Psoas muscle (tissue), 8 donors: ENCODE measurements around the gene LHX3. TPM values are rescaled to one million over a fixed set of nuclear protein-coding genes. Genes with fewer than 3 reads are reported as not detected.

ENCODE experiments used
- ATAC-seq, 4 donors: fragments of 200-7000 bp; cut with Tn5 transposase; one replicate each; pipeline ENCODE4 v1.9.1; 2020; ENCODE audit warnings: moderate library complexity in 3 of 4, mild to moderate bottlenecking in 2 of 4
- DNase-seq, 2 donors: peaks; one replicate each; pipeline ENCODE4 v3.0.0-alpha.2; 2020
- H3K27ac ChIP-seq: fragments of 200-600 bp; one replicate; pipeline ENCODE4 v1.8.0; 2022
- H3K27me3 ChIP-seq, 3 donors: fragments of 200-600 bp in 1 of 3; one replicate each; pipeline versions ENCODE4 v1.6.1 to v1.8.0; 2013 to 2022; ENCODE audit warnings: low read length in 2 of 3, mild to moderate bottlenecking in 2 of 3, moderate library complexity in 1 of 3; ENCODE audit not compliant: insufficient read depth in 3 of 3
- H3K36me3 ChIP-seq, 2 donors: fragments of 200-600 bp in 1 of 2; one replicate each; pipeline versions ENCODE4 v1.6.1 to v1.8.0; 2013 to 2022; ENCODE audit warnings: low read depth in 1 of 2, mild to moderate bottlenecking in 1 of 2, moderate library complexity in 1 of 2; ENCODE audit not compliant: insufficient read depth in 1 of 2
- H3K4me1 ChIP-seq: fragments of 200-600 bp; one replicate; pipeline ENCODE4 v1.8.0; 2022
- H3K4me3 ChIP-seq: fragments of 200-600 bp; one replicate; pipeline ENCODE4 v1.8.0; 2022; ENCODE audit warnings: mild to moderate bottlenecking
- H3K9me3 ChIP-seq: fragments of 200-600 bp; one replicate; pipeline ENCODE4 v1.8.0; 2022
- CTCF ChIP-seq: fragments of 200-600 bp; IDR thresholded peaks from one replicate; pipeline ENCODE4 v1.8.0; 2022; ENCODE audit warnings: antibody characterized with exemption
- WGBS, 3 donors: extraction: QIAGEN DNeasy Blood & Tissue Kit; methylation state at CpG; one replicate each; pipeline versions ENCODE4 v1.1.6 to v1.1.7; 2013; 5-methylcytosine and 5-hydroxymethylcytosine counted together
- intact Hi-C, 2 donors: fragments of 100-400 bp; cut with DNase I; formaldehyde crosslinking; loops; one replicate each; pipeline versions ENCODE4 v1.11.0 to v1.14.2; 2022
- polyA plus RNA-seq, 3 donors: library from polyadenylated mRNA; stranded (reverse); fragments of 200-250 nt; gene quantifications; one replicate each; pipeline ENCODE4 v1.2.3, GENCODE V29; 2013
- total RNA-seq, 4 donors: library from RNA; stranded (reverse); fragmentation: NEBNext Ultra II Directional in 2 of 4; extraction: Animal tissue kit (Norgen Biotek cat#: 25700) in 2 of 4; gene quantifications; one replicate each; pipeline versions ENCODE4 v1.2.1 to v1.2.4, GENCODE V29; 2021 to 2023
- donor health status: healthy with polysubstance abuse.
- donor health status: DM: no; HTN: no; CAD: no; lungs with moderate emphysema.
- donor health status: Bipolar disorder and iron deficiency.
- donor health status: healthy.
- donor health status: DM: yes; HTN: yes; CAD: no.
- donor health status: DM: no; HTN: no; CAD: no.
- donor health status: DM: no; HTN: no; CAD: no.
- donor health status: DM: yes; HTN: yes; CAD: no.

The LHX3 gene
- total and polyA plus RNA-seq, 7 donors, result not detected

- Histone ChIP-seq H3K27me3 (no peaks in the 10 kb centered on the region), H3K9me3 (no peaks in the 10 kb centered on the region), H3K4me1 (peaks cover 8% of the 10 kb centered on the region), H3K27ac (no peak overlapping the region), H3K4me3 (no peak overlapping the region), H3K36me3 (peaks cover 0 to 9% of the 10 kb centered on the region in 2 donors)
- TF ChIP-seq CTCF, result no peak
- 91 to 94% (median 92%) methylated on average over 17 of the region's 17 CpGs for WGBS, 3 donors
- DNase-seq (no peak), ATAC-seq (no peak)
- intact Hi-C loops, result no loop called here
These were observed 30.2 kb upstream of the LHX3 start for GRCh38 chr9:136235171-136235570.

DNA sequence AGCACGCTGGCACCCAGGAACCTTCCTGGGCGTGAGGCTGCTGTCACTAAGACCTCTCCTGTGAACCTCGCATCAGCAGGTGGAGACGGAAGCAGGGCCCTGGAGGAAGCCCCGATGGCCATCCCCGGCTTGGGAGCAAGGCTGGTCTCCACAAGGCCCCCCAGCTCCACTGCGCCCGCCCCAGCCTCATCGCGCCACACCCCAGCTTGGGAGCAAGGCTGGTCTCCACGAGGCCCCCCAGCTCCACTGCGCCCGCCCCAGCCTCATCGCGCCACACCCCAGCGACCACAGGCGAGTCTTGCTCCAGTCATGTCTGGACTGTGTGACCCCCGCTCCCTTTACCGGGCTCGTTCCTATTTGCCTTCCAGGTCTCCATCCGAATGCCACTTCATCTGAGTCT is 29.7 kb upstream of the LHX3 start:
- Histone ChIP-seq H3K27ac (no peak overlapping the region), H3K36me3 (peaks cover 0 to 9% of the 10 kb centered on the region in 2 donors), H3K4me3 (no peak overlapping the region), H3K9me3 (no peaks in the 10 kb centered on the region), H3K4me1 (peaks cover 2% of the 10 kb centered on the region), H3K27me3 (no peaks in the 10 kb centered on the region)
- WGBS, 3 donors, result 93 to 95% (median 95%) methylated on average over 21 of the region's 21 CpGs
- intact Hi-C loops, result no loop called here
- TF ChIP-seq CTCF, result no peak
- ATAC-seq, result no peak
- DNase-seq, result no peak

- Histone ChIP-seq H3K9me3 (no peaks in the 10 kb centered on the region), H3K27ac (no peak overlapping the region), H3K4me3 (no peak overlapping the region), H3K36me3 (peaks cover 0 to 9% of the 10 kb centered on the region in 2 donors), H3K27me3 (no peaks in the 10 kb centered on the region), H3K4me1 (no peaks in the 10 kb centered on the region)
- DNase-seq, result no peak
- no peak for ATAC-seq
- intact Hi-C loops, result no loop called here
- WGBS, 3 donors, result 83 to 88% (median 83%) methylated on average over 14 of the region's 14 CpGs
- no peak for TF ChIP-seq CTCF
These were observed 28.9 kb upstream of the LHX3 start for GRCh38 chr9:136233868-136234267.

- peaks cover 0 to 9% of the 10 kb centered on the region in 2 donors for H3K36me3 ChIP-seq
- ATAC-seq (no peak), DNase-seq (no peak)
- H3K9me3 ChIP-seq, result no peaks in the 10 kb centered on the region
- TF ChIP-seq CTCF, result no peak
- H3K27ac ChIP-seq, result no peak overlapping the region
- H3K4me1 ChIP-seq, result no peaks in the 10 kb centered on the region
- no peaks in the 10 kb centered on the region for H3K27me3 ChIP-seq
- intact Hi-C loops, result no loop called here
- 51 to 72% (median 56%) methylated on average over 15 of the region's 15 CpGs for WGBS, 3 donors
- no peak overlapping the region for H3K4me3 ChIP-seq
These were observed 28.5 kb upstream of the LHX3 start for GRCh38 chr9:136233411-136233810.

DNA sequence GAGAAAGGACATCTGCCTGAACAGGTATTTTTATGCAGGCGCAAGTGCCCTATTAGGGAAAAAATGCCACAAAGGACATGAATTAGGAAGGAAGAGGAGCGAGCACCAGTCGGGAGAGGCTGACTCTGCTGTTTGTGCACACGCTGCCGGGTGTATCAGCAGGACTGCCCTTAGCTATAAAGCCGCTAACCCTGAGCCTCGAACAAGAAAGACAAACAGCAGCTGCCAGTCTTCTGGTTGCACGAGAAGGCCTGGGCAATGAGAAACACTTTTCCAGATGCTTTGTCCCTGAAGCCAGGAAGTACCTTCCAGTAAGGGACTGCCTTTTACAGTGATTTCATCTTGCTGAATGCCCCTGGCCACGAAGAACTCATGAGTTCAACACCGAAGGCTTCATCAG is 28.0 kb upstream of the LHX3 start:
- WGBS, 3 donors, result 65 to 72% (median 70%) methylated on average over 10 of the region's 10 CpGs
- DNase-seq (no peak), ATAC-seq (no peak)
- Histone ChIP-seq H3K4me1 (no peaks in the 10 kb centered on the region), H3K27ac (no peak overlapping the region), H3K27me3 (no peaks in the 10 kb centered on the region), H3K9me3 (no peaks in the 10 kb centered on the region), H3K36me3 (peaks cover 0 to 9% of the 10 kb centered on the region in 2 donors), H3K4me3 (no peak overlapping the region)
- intact Hi-C loops, result no loop called here
- no peak for TF ChIP-seq CTCF
